SIG-M5 (cell line): ENCODE measurements around the gene UBE2Z.

Experiments
- DNase-seq: peaks from one replicate; lab custom pipeline; 2025; lab: John Stamatoyannopoulos, UW

The UBE2Z gene

GRCh38 chr17:48960834-48961515, 52.8 kb downstream of the UBE2Z start:
- no peak for DNase-seq

DNA sequence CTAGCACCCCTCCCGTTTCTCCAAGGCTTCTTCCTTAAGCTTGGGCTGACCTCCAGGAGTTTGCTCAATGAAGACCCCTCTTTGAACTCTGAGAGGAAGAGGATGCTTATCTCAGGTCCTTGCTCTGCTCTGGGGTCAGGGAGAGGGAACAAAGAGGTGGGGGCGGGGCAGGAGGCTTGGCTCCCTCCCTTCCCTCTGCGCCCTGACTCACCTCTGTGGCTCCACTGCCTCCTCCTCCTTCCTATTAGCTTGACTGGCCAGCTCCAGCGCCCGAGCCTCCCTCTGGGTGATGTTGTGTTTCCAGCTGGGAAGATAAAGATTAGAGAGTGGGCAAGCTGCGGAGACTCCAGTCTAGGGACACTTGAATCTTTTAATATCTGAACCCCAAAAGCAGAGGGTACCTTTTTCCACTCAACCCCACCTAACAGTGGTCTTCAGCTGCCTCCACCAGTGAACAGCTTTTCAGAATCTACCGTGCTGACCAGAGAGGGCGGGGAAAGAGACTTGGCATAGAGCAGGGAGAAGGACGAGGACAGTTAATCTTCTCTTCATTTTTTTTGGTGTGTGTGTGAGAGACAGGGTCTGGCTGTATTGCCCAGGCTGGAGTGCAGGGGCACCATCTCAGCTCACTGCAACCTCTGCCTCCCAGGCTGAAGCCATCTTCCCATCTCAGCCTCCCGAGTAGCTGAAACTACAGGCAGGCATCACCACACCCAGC, 53.5 kb downstream of the UBE2Z start:
- no peak for DNase-seq

GRCh38 chr17:48970224-48970623, 62.0 kb downstream of the UBE2Z start:
- no peak for DNase-seq

- DNase-seq, result no peak
These were observed 62.9 kb downstream of the UBE2Z start for GRCh38 chr17:48970865-48971687.

DNA sequence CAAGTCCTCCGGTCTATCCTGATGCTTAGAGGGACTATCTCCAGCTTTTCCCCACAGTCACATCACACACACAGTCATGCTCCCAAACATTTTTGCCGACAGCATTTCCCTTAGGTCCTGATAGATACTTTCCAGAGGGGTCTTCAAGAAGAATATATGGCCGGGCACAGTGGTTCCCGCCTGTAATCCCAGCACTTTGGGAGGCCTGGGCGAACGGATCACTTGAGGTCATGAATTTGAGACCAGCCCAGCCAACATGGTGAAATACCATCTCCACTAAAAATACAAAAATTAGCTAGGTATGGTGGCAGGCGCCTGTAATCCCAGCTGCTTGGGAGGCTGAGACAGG, 64.5 kb downstream of the UBE2Z start:
- DNase-seq, result no peak

- DNase-seq, result no peak
These were observed 65.6 kb downstream of the UBE2Z start for GRCh38 chr17:48973806-48974205.
